HL-60/S4 treated with phorbol 12-myristate 13-acetate at 8.2 ng/mL for 4 days and 3 days (cell line): Measurements from ENCODE around the gene SPATA45.
"Not testable (repeated sequence)": the region's sequence is repeated elsewhere in the genome, so short reads cannot be mapped to it uniquely, and the experiment has no call there.

Experiments used
- in situ Hi-C: fragments of 300-500 bp; cut with MboI; formaldehyde crosslinking; loops from 2 replicates; pipeline ENCODE4 v1.15.0; 2022; ENCODE audit warnings: low sequenced_read_pairs

SPATA45 gene

GRCh38 chr1:212833211-212834207, 13.9 kb downstream of the SPATA45 start:
- in situ Hi-C loops, result not testable (repeated sequence)

GRCh38 chr1:212828395-212828794, 19.1 kb downstream of the SPATA45 start:
- in situ Hi-C loops, result no loop called here

- in situ Hi-C loops, result no loop called here
Measured at GRCh38 chr1:212827831-212828278, 19.6 kb downstream of the SPATA45 start.

GRCh38 chr1:212827171-212827776, 20.2 kb downstream of the SPATA45 start:
- in situ Hi-C loops, result no loop called here

GRCh38 chr1:212825798-212826452, 21.5 kb downstream of the SPATA45 start:
- in situ Hi-C loops, result no loop called here

- in situ Hi-C loops, result loop anchor here (25.0 kb wide), 1 partner anchor 163 kb away; no protein-coding TSS in a partner anchor
Measured at GRCh38 chr1:212824201-212824600, 23.2 kb downstream of the SPATA45 start.

- in situ Hi-C loops, result loop anchor here (25.0 kb wide), 1 partner anchor 164 kb away; no protein-coding TSS in a partner anchor
Measured at GRCh38 chr1:212822956-212823355, 24.5 kb downstream of the SPATA45 start.

GRCh38 chr1:212820969-212821368, 26.5 kb downstream of the SPATA45 start:
- in situ Hi-C loops, result loop anchor here (25.0 kb wide), 1 partner anchor 166 kb away; no protein-coding TSS in a partner anchor

GRCh38 chr1:212819726-212820125, 27.7 kb downstream of the SPATA45 start:
- in situ Hi-C loops, result loop anchor here (25.0 kb wide), 1 partner anchor 168 kb away; no protein-coding TSS in a partner anchor

GRCh38 chr1:212816567-212817278, 30.7 kb downstream of the SPATA45 start:
- in situ Hi-C loops, result loop anchor here (25.0 kb wide), 1 partner anchor 171 kb away; no protein-coding TSS in a partner anchor

GRCh38 chr1:212814537-212815334, 32.7 kb downstream of the SPATA45 start:
- in situ Hi-C loops, result loop anchor here (25.0 kb wide), 1 partner anchor 173 kb away; no protein-coding TSS in a partner anchor

GRCh38 chr1:212805767-212806166, 41.7 kb downstream of the SPATA45 start:
- in situ Hi-C loops, result loop anchor here (25.0 kb wide), 1 partner anchor 182 kb away; no protein-coding TSS in a partner anchor

GRCh38 chr1:212797681-212798080, 49.8 kb downstream of the SPATA45 start:
- in situ Hi-C loops, result no loop called here

GRCh38 chr1:212794561-212795014, 52.9 kb downstream of the SPATA45 start:
- in situ Hi-C loops, result no loop called here

- in situ Hi-C loops, result no loop called here
Measured at GRCh38 chr1:212792396-212792908, 55.0 kb downstream of the SPATA45 start.

- in situ Hi-C loops, result no loop called here
Measured at GRCh38 chr1:212791676-212792395, 55.6 kb downstream of the SPATA45 start, which contains the start of the genes NSL1 and TATDN3. Gene NSL1 (minus strand): TSS chr1:212791777. CDS start chr1:212791763, 14 bp downstream. Gene TATDN3 (plus strand): TSS chr1:212791894. CDS start chr1:212791922, 28 bp downstream.

GRCh38 chr1:212791261-212791675, 56.2 kb downstream of the SPATA45 start:
- in situ Hi-C loops, result no loop called here

GRCh38 chr1:212785871-212786270, 61.6 kb downstream of the SPATA45 start:
- in situ Hi-C loops, result no loop called here
